Gastroesophageal sphincter (tissue), 3 donors: ENCODE results near the gene C3.
"Not testable (repeated sequence)": the region's sequence is repeated elsewhere in the genome, so short reads cannot be mapped to it uniquely, and the experiment has no call there.

ENCODE experiments used
- POLR2AphosphoS5 ChIP-seq: sonication (generic); formaldehyde crosslinking; IDR thresholded peaks from one replicate; pipeline ENCODE4 v1.6.1; 2017; ENCODE audit warnings: antibody characterized with exemption
- TF ChIP-seq, protein P1 (sequence below), 4 experiments: fragments of 200-600 bp in 2 of 4; fragments of 450-650 bp in 2 of 4; sonication (generic) in 1 of 4; IDR thresholded peaks; one replicate each; pipeline ENCODE4 v1.5.1; 2017 to 2019; ENCODE audit warnings: antibody characterized with exemption in 4 of 4, mild to moderate bottlenecking in 2 of 4, moderate library complexity in 2 of 4

DNA sequence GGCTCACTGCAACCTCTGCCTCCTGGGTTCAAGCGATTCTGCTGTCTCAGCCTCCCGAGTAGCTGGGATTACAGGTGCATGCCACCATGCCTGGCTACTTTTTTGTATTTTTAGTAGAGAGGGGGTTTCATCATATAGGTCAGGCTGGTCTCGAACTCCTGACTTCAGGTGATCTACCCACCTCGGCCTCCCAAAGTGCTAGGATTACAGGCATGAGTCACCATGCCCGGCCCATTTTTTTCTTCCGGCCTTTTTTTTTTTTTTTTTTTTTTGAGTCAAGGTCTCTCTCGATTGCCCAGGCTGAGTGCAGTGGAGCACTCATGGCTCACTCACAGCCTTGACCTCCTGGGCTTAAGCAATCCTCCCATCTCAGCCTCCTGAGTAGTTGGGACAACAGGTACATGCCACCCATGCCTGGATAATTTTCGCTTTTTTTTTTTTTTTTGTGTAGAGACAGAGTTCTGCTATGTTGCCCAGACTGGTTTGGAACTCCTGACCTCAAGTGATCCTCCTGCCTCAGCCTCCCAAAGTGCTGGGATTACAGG, 41.9 kb upstream of the C3 start:
- TF ChIP-seq, protein P1, sequence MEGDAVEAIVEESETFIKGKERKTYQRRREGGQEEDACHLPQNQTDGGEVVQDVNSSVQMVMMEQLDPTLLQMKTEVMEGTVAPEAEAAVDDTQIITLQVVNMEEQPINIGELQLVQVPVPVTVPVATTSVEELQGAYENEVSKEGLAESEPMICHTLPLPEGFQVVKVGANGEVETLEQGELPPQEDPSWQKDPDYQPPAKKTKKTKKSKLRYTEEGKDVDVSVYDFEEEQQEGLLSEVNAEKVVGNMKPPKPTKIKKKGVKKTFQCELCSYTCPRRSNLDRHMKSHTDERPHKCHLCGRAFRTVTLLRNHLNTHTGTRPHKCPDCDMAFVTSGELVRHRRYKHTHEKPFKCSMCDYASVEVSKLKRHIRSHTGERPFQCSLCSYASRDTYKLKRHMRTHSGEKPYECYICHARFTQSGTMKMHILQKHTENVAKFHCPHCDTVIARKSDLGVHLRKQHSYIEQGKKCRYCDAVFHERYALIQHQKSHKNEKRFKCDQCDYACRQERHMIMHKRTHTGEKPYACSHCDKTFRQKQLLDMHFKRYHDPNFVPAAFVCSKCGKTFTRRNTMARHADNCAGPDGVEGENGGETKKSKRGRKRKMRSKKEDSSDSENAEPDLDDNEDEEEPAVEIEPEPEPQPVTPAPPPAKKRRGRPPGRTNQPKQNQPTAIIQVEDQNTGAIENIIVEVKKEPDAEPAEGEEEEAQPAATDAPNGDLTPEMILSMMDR (IDR thresholded peaks at IDR 0.05) = not testable (repeated sequence)
- TF ChIP-seq POLR2AphosphoS5 = not testable (repeated sequence)
